ENCODE data around the gene DNAH2. TPM values are rescaled to one million over a fixed set of nuclear protein-coding genes. Genes with fewer than 3 reads are reported as not detected.
A peak's percentile ranks its signal among the peaks of the same experiment; 100 is the strongest.

The DNAH2 gene
- total and polyA plus RNA-seq, 2 of the 13 experiments (the other 11 are each of a cell fraction or from before 2014, with no cell fraction given), result not detected

DNA sequence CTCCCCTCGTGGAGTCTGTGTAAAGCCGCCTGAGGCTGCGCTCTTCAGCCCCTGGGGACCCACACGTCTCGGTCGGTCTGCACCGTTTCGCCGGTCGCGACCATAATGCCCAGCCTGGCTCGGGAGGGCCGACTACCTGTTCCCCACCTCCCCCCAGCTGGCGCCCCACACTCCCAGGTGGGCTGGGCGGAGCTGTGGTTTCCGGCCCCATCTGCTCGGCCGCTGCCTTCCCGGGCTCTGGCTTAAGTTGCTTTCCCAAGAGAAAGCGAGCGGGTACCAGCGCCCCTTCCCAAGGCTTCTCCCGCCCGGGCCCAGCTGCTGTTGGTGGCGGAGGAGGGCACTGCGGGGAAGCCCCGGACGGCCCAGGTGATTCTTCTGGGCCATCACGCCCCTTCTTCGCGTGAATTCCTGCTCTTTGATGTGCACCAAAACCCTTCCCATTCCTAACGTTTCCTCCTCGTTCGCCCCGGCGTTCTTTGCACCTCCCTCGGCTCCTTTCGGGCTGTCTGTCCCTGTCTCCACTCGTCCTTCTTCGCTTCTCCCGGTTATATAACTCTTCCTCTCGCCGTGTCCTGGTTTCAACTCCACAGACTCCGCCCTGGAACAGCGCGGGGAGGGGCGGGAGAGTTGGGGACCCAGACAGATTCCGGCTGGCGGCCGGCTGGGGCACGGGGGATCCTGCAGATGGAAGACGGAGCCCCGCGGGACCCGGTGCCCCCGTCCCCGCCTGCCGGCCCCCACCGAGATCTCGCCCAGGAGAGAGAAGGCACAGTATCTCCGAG, 118.5 kb downstream of the DNAH2 start (continued):
- TF ChIP-seq ZNF430 (CRISPR knock-in tag; IDR thresholded peaks at IDR 0.05), result peak; percentile 53
- no peak for TF ChIP-seq NRL (CRISPR knock-in tag; IDR thresholded peaks at IDR 0.05; ENCODE audit: borderline replicate concordance)
- TF ChIP-seq MAF1 (CRISPR knock-in tag; IDR thresholded peaks at IDR 0.05; ENCODE audit: borderline replicate concordance), result 0 out of 2 replicates have a peak, but pooled peaks have one; percentile 73
- TF ChIP-seq E2F2 (CRISPR knock-in tag; IDR thresholded peaks at IDR 0.05; ENCODE audit: borderline replicate concordance), result peak; percentile 63; the same call in 1 of the 2 replicates
- TF ChIP-seq AGO2 (optimal IDR thresholded peaks at IDR 0.05; ENCODE audit: low read depth, low read length), result peak; percentile 82
- peak; percentile 96 for TF ChIP-seq RXRB (CRISPR knock-in tag; IDR thresholded peaks at IDR 0.05; ENCODE audit: borderline replicate concordance)
- TF ChIP-seq, protein P1, sequence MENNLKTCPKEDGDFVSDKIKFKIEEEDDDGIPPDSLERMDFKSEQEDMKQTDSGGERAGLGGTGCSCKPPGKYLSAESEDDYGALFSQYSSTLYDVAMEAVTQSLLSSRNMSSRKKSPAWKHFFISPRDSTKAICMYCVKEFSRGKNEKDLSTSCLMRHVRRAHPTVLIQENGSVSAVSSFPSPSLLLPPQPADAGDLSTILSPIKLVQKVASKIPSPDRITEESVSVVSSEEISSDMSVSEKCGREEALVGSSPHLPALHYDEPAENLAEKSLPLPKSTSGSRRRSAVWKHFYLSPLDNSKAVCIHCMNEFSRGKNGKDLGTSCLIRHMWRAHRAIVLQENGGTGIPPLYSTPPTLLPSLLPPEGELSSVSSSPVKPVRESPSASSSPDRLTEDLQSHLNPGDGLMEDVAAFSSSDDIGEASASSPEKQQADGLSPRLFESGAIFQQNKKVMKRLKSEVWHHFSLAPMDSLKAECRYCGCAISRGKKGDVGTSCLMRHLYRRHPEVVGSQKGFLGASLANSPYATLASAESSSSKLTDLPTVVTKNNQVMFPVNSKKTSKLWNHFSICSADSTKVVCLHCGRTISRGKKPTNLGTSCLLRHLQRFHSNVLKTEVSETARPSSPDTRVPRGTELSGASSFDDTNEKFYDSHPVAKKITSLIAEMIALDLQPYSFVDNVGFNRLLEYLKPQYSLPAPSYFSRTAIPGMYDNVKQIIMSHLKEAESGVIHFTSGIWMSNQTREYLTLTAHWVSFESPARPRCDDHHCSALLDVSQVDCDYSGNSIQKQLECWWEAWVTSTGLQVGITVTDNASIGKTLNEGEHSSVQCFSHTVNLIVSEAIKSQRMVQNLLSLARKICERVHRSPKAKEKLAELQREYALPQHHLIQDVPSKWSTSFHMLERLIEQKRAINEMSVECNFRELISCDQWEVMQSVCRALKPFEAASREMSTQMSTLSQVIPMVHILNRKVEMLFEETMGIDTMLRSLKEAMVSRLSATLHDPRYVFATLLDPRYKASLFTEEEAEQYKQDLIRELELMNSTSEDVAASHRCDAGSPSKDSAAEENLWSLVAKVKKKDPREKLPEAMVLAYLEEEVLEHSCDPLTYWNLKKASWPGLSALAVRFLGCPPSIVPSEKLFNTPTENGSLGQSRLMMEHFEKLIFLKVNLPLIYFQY (CRISPR knock-in tag; IDR thresholded peaks at IDR 0.05; ENCODE audit: borderline replicate concordance), result 0 out of 2 replicates have a peak, but pooled peaks have one; percentile 2
- TF ChIP-seq HBP1 (CRISPR knock-in tag; IDR thresholded peaks at IDR 0.05; ENCODE audit: low read depth), result peak; percentile 39; the same call in 1 of the 2 replicates
- TF ChIP-seq USF2 (IDR thresholded peaks at IDR 0.05; ENCODE audit: low read depth, low read length), result no peak
- TF ChIP-seq USF2 (CRISPR knock-in tag; IDR thresholded peaks at IDR 0.05; ENCODE audit: borderline replicate concordance), result no peak
- TF ChIP-seq CCDC6 (CRISPR knock-in tag; IDR thresholded peaks at IDR 0.05), result 0 out of 2 replicates have a peak, but pooled peaks have one; percentile 45
- peak; percentile 21 for TF ChIP-seq JARID2 (CRISPR knock-in tag; IDR thresholded peaks at IDR 0.05; ENCODE audit: insufficient replicate concordance)
- TF ChIP-seq, protein P2, sequence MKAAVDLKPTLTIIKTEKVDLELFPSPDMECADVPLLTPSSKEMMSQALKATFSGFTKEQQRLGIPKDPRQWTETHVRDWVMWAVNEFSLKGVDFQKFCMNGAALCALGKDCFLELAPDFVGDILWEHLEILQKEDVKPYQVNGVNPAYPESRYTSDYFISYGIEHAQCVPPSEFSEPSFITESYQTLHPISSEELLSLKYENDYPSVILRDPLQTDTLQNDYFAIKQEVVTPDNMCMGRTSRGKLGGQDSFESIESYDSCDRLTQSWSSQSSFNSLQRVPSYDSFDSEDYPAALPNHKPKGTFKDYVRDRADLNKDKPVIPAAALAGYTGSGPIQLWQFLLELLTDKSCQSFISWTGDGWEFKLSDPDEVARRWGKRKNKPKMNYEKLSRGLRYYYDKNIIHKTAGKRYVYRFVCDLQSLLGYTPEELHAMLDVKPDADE (CRISPR knock-in tag; IDR thresholded peaks at IDR 0.05), result no peak
- peak; percentile 73 for TF ChIP-seq HNRNPH1 (optimal IDR thresholded peaks at IDR 0.05; ENCODE audit: low read depth, low read length)
- TF ChIP-seq ZNF841 (CRISPR knock-in tag; IDR thresholded peaks at IDR 0.05; ENCODE audit: borderline replicate concordance), result peak; percentile 18; the same call in 1 of the 2 replicates
- TF ChIP-seq KDM3A (CRISPR knock-in tag; IDR thresholded peaks at IDR 0.05; ENCODE audit: low read depth), result peak; percentile 2; the same call in 1 of the 2 replicates
